HepG2 (cell line): ENCODE results near the gene MYH7. TPM values are rescaled to one million over a fixed set of nuclear protein-coding genes. Genes with fewer than 3 reads are reported as not detected.
"Not testable (repeated sequence)": the region's sequence is repeated elsewhere in the genome, so short reads cannot be mapped to it uniquely, and the experiment has no call there.

Source experiments
- ATAC-seq: fragments of 200-7000 bp; cut with Tn5 transposase; 3 replicates; pipeline ENCODE4 v1.9.1; 2020; ENCODE audit warnings: mild to moderate bottlenecking, moderate library complexity
- BruUV-seq: library from RNA; stranded (reverse); fragments of 400-500 nt; replicated peaks from 2 replicates; lab custom pipeline; 2021; lab: Mats Ljungman, UMichigan
- CTCF ChIA-PET: fragments of 300-600 bp; formaldehyde crosslinking; extraction: SDS; loops from one replicate; lab custom pipeline; 2021; ENCODE audit warnings: low total read pairs, inconsistent platforms, low intra/inter-chr PET ratio; lab: Yijun Ruan, JAX
- POLR2A ChIA-PET: fragments of 350-600 bp; sonication (Branson Sonifier 250); formaldehyde crosslinking; loops from one replicate; lab custom pipeline; 2020; ENCODE audit warnings: antibody characterized with exemption, inconsistent platforms; lab: Yijun Ruan, JAX
- DNase-seq: peaks from one replicate; pipeline ENCODE4 v3.0.0-alpha.2; 2015; ENCODE audit warnings: low spot score
- FAIRE-seq: peaks from 3 replicates; lab custom pipeline; 2011; peaks lifted over from hg19 to GRCh38; lab: Jason Lieb, UNC
- H2AFZ ChIP-seq: one replicate; pipeline ENCODE4 v1.6.1; 2011; ENCODE audit warnings: low read length, inconsistent platforms
- H3K27ac ChIP-seq: fragments of 300-600 bp; 3 replicates; pipeline ENCODE4 v1.8.0; 2011; ENCODE audit warnings: mixed run types, mild to moderate bottlenecking, mixed read lengths, low read length, inconsistent platforms; ENCODE audit not compliant: insufficient read depth; ENCODE audit errors: extremely low read length
- H3K27me3 ChIP-seq, 2 experiments: fragments of 200-600 bp in 1 of 2; 2 replicates in 1 of 2; 3 replicates in 1 of 2; pipeline versions ENCODE4 v1.6.0 to v1.8.0; 2011; ENCODE audit warnings: low read length in 2 of 2, mild to moderate bottlenecking in 2 of 2, moderate library complexity in 2 of 2, inconsistent platforms in 1 of 2; ENCODE audit not compliant: insufficient read depth in 2 of 2, control insufficient read depth in 1 of 2
- H3K36me3 ChIP-seq, 2 experiments: fragments of 200-600 bp in 1 of 2; replicated peaks in 1 of 2; 2 replicates in 1 of 2; 3 replicates in 1 of 2; pipeline versions ENCODE4 v1.5.1 to v1.8.0; 2011; ENCODE audit warnings: low read length in 2 of 2, inconsistent platforms in 1 of 2; ENCODE audit not compliant: insufficient read depth in 2 of 2, control insufficient read depth in 1 of 2
- H3K4me1 ChIP-seq: 2 replicates; pipeline ENCODE4 v1.5.1; 2012; ENCODE audit warnings: low read length, inconsistent platforms; ENCODE audit not compliant: insufficient read depth
- H3K4me2 ChIP-seq: 2 replicates; pipeline ENCODE4 v1.6.0; 2011; ENCODE audit warnings: low read depth, low read length, inconsistent platforms
- H3K4me3 ChIP-seq, 3 experiments: fragments of 200-600 bp in 1 of 3; sonication (generic), shearing (Covaris generic) in 1 of 3; replicated peaks in 1 of 3; 2 replicates each; pipeline ENCODE4 v1.5.1; 2011 to 2016; ENCODE audit warnings: low read length in 3 of 3, inconsistent platforms in 2 of 3, low read depth in 2 of 3, mild to moderate bottlenecking in 2 of 3, control low read depth in 1 of 3, mixed read lengths in 1 of 3; ENCODE audit not compliant: insufficient read depth in 1 of 3
- H3K79me2 ChIP-seq: one replicate; pipeline ENCODE4 v1.6.1; 2011; ENCODE audit warnings: low read length, inconsistent platforms; ENCODE audit not compliant: insufficient read depth
- H3K9ac ChIP-seq: 2 replicates; pipeline ENCODE4 v1.6.0; 2011; ENCODE audit warnings: mild to moderate bottlenecking, low read depth, low read length, inconsistent platforms; ENCODE audit not compliant: insufficient read depth
- H3K9me3 ChIP-seq: 2 replicates; pipeline ENCODE4 v1.5.1; 2012; ENCODE audit warnings: mild to moderate bottlenecking, low read length
- H4K20me1 ChIP-seq: 2 replicates; pipeline ENCODE4 v1.6.0; 2011; ENCODE audit warnings: inconsistent platforms, mild to moderate bottlenecking, low read length, moderate library complexity; ENCODE audit not compliant: insufficient read depth
- GLI4 ChIP-seq: sonication (generic); formaldehyde crosslinking; IDR thresholded peaks from 2 replicates; pipeline ENCODE4 v1.5.1; 2020; ENCODE audit warnings: missing genetic modification reagents, mild to moderate bottlenecking, moderate library complexity, borderline replicate concordance
- HOXD1 ChIP-seq: sonication (generic); formaldehyde crosslinking; IDR thresholded peaks from 2 replicates; pipeline ENCODE4 v1.5.0; 2020; ENCODE audit warnings: missing genetic modification reagents
- MNT ChIP-seq: fragments of 450-650 bp; IDR thresholded peaks from 2 replicates; pipeline ENCODE4 v1.6.1; 2016
- U2AF2 ChIP-seq: fragments of 200-400 bp; formaldehyde crosslinking; IDR thresholded peaks from 2 replicates; pipeline ENCODE4 v1.6.1; 2017; ENCODE audit warnings: low read depth, mild to moderate bottlenecking, low read length
- ZNF251 ChIP-seq: sonication (generic); formaldehyde crosslinking; IDR thresholded peaks from 2 replicates; pipeline ENCODE4 v1.9.0; 2021; ENCODE audit warnings: mild to moderate bottlenecking, missing genetic modification reagents
- ZNF543 ChIP-seq: sonication (generic); formaldehyde crosslinking; IDR thresholded peaks from 2 replicates; pipeline ENCODE4 v1.4.0; 2020; ENCODE audit warnings: mild to moderate bottlenecking, missing genetic modification reagents
- WGBS: methylation state at CpG from one replicate; pipeline ENCODE4 v1.1.6; 2017; ENCODE audit warnings: low lambda C conversion rate; 5-methylcytosine and 5-hydroxymethylcytosine counted together
- in situ Hi-C: cut with HindIII; loops from 2 replicates; pipeline ENCODE4 v1.10.0; 2017; ENCODE audit warnings: low pct_unique_long_range_greater_than_20kb; ENCODE audit not compliant: extremely low pct_ligation_motif_present
- intact Hi-C: fragments of 100-400 bp; cut with micrococcal nuclease; formaldehyde crosslinking; loops from one replicate; pipeline ENCODE4 v1.10.0; 2022; ENCODE audit not compliant: unreplicated experiment
- polyA plus RNA-seq, 8 experiments: library from polyadenylated mRNA; depleted of rRNA in 3 of 8; stranded (reverse) in 7 of 8; unstranded in 1 of 8; fragments of >200 nt; fragmentation: Illumina TruSeq in 4 of 8; extraction: Trizol in 4 of 8; gene quantifications; 2 replicates each; pipeline versions ENCODE4 v1.2.1 to v1.2.3, GENCODE V29; 2011 to 2016; ENCODE audit warnings: low read depth in 4 of 8, missing spikeins in 1 of 8, mixed read lengths in 1 of 8; ENCODE audit not compliant: insufficient read depth in 1 of 8
- total RNA-seq, 5 experiments: library from RNA; depleted of rRNA; stranded (reverse); fragments of >200 nt; fragmentation: Illumina TruSeq; extraction: Trizol; gene quantifications; 2 replicates each; pipeline ENCODE4 v1.2.3, GENCODE V29; 2016; ENCODE audit warnings: low read depth in 1 of 5

The MYH7 gene
- total and polyA plus RNA-seq, 2 of the 13 experiments (the other 11 are each of a cell fraction or from before 2014, with no cell fraction given): 0.04 TPM; not detected in 1

- TF ChIP-seq ZNF251 (CRISPR knock-in tag) (0 out of 2 replicates have a peak, but pooled peaks have one; percentile 39), HOXD1 (CRISPR knock-in tag) (0 out of 2 replicates have a peak, but pooled peaks have one; percentile 14)
- TF ChIP-seq, all 625 proteins: peak for 2; not testable (repeated sequence) for 623
- H3K9me3 ChIP-seq, H3K36me3 ChIP-seq, H3K9ac ChIP-seq, ATAC-seq, CTCF ChIA-PET, H4K20me1 ChIP-seq, FAIRE-seq, in situ Hi-C loops, DNase-seq, H3K4me1 ChIP-seq, POLR2A ChIA-PET, H3K79me2 ChIP-seq, H3K27ac ChIP-seq, intact Hi-C loops, H3K4me2 ChIP-seq, BruUV-seq, H3K4me3 ChIP-seq, H2AFZ ChIP-seq: not testable (repeated sequence)
- H3K27me3 ChIP-seq: peaks cover 38 to 87% of the 10 kb centered on the region in 2 experiments; a peak in 4 of 5 replicates
- 14% methylated on average over 16 of the region's 16 CpGs for WGBS
Observed at GRCh38 chr14:23400496-23401149, 34.8 kb downstream of the MYH7 start.

GRCh38 chr14:23399591-23399990 is 35.9 kb downstream of the MYH7 start:
- peak; percentile 9; the same call in 1 of the 3 replicates for ATAC-seq
- no peak for DNase-seq
- no peak overlapping the region for H2AFZ ChIP-seq
- no peak for FAIRE-seq
- H3K27me3 ChIP-seq: peaks cover 32 to 78% of the 10 kb centered on the region in 2 experiments; a peak in 4 of 5 replicates
- BruUV-seq: no TSS peak
- H3K79me2 ChIP-seq: no peaks in the 10 kb centered on the region
- no peak overlapping the region for H3K9ac ChIP-seq
- H3K27ac ChIP-seq: no peak overlapping the region
- H3K4me1 ChIP-seq: no peaks in the 10 kb centered on the region
- TF ChIP-seq GLI4 (no peak), MNT (peak; percentile 84), ZNF543 (CRISPR knock-in tag) (no peak), U2AF2 (no peak)
- TF ChIP-seq, all 625 proteins: peak for 1
- WGBS: 17% methylated on average over 6 of the region's 6 CpGs
- Histone ChIP-seq H3K4me2 (no peak overlapping the region), H3K4me3 (no peak overlapping the region), H3K36me3 (no peaks in the 10 kb centered on the region), H3K9me3 (no peaks in the 10 kb centered on the region), H4K20me1 (no peaks in the 10 kb centered on the region)
- ChIA-PET POLR2A (no interaction called here), CTCF (no interaction called here)
- intact Hi-C loops: no loop called here
- in situ Hi-C loops: no loop called here
